HG03565 (cell line): ENCODE measurements around the gene IGF2BP2.
"Not testable (repeated sequence)": the region's sequence is repeated elsewhere in the genome, so short reads cannot be mapped to it uniquely, and the experiment has no call there.

Experiments
- ATAC-seq: cut with Tn5 transposase; IDR thresholded peaks from one replicate; pipeline ENCODE4 v1.9.1; 2021; ENCODE audit warnings: mild to moderate bottlenecking, moderate library complexity; ENCODE audit not compliant: unreplicated experiment

IGF2BP2 gene

GRCh38 chr3:185647880-185648210, 177.0 kb downstream of the IGF2BP2 start:
- no peak for ATAC-seq

- no peak for ATAC-seq
Measured at GRCh38 chr3:185647134-185647879, 177.5 kb downstream of the IGF2BP2 start.

GRCh38 chr3:185646382-185647133, 178.3 kb downstream of the IGF2BP2 start:
- ATAC-seq: no peak

GRCh38 chr3:185645596-185646381, 179.1 kb downstream of the IGF2BP2 start:
- ATAC-seq: no peak

GRCh38 chr3:185645191-185645590, 179.7 kb downstream of the IGF2BP2 start:
- ATAC-seq: not testable (repeated sequence)

GRCh38 chr3:185640308-185640707, 184.5 kb downstream of the IGF2BP2 start:
- no peak for ATAC-seq

- no peak for ATAC-seq
Measured at GRCh38 chr3:185639632-185640206, 185.1 kb downstream of the IGF2BP2 start.

- not testable (repeated sequence) for ATAC-seq
Measured at GRCh38 chr3:185638651-185639050, 186.2 kb downstream of the IGF2BP2 start.

- ATAC-seq: no peak
Measured at GRCh38 chr3:185637388-185637787, 187.5 kb downstream of the IGF2BP2 start.

GRCh38 chr3:185632996-185633395, 191.8 kb downstream of the IGF2BP2 start:
- ATAC-seq: no peak

GRCh38 chr3:185631508-185632206, 193.2 kb downstream of the IGF2BP2 start:
- no peak for ATAC-seq

GRCh38 chr3:185631108-185631507, 193.7 kb downstream of the IGF2BP2 start:
- no peak for ATAC-seq

- no peak for ATAC-seq
Measured at GRCh38 chr3:185630182-185630622, 194.6 kb downstream of the IGF2BP2 start.

- ATAC-seq: no peak
Measured at GRCh38 chr3:185629554-185630181, 195.2 kb downstream of the IGF2BP2 start.

- ATAC-seq: no peak
Measured at GRCh38 chr3:185625784-185626183, 199.1 kb downstream of the IGF2BP2 start.

GRCh38 chr3:185623939-185624665, 200.7 kb downstream of the IGF2BP2 start:
- ATAC-seq: no peak

- ATAC-seq: no peak
Measured at GRCh38 chr3:185613016-185613415, 211.8 kb downstream of the IGF2BP2 start.

- no peak for ATAC-seq
Measured at GRCh38 chr3:185606196-185606595, 218.6 kb downstream of the IGF2BP2 start.

- no peak for ATAC-seq
Measured at GRCh38 chr3:185605566-185605965, 219.3 kb downstream of the IGF2BP2 start.
